Mononuclear cell (primary cell): ENCODE data around the gene SLC6A19. TPM values are rescaled to one million over a fixed set of nuclear protein-coding genes. Genes with fewer than 3 reads are reported as not detected.

Experiments used
- H3K27me3 ChIP-seq: 2 replicates; pipeline ENCODE4 v1.6.0; 2011; ENCODE audit warnings: low read length, control low read depth; ENCODE audit not compliant: insufficient read depth
- H3K4me1 ChIP-seq: 2 replicates; pipeline ENCODE4 v1.5.1; 2011; ENCODE audit warnings: mild to moderate bottlenecking, low read length, control low read depth; ENCODE audit not compliant: insufficient read depth
- H3K4me3 ChIP-seq: 2 replicates; pipeline ENCODE4 v1.5.1; 2011; ENCODE audit warnings: mild to moderate bottlenecking, low read length, moderate library complexity
- H3K9me3 ChIP-seq: 2 replicates; pipeline ENCODE4 v1.5.1; 2011; ENCODE audit warnings: low read depth, mild to moderate bottlenecking, control low read depth, low read length
- total RNA-seq: library from RNA; depleted of rRNA; stranded (reverse); fragments of >200 nt; gene quantifications from one replicate; pipeline ENCODE4 v1.2.3, GENCODE V29; 2012

The SLC6A19 gene
- total RNA-seq, 1 donor = not detected

DNA sequence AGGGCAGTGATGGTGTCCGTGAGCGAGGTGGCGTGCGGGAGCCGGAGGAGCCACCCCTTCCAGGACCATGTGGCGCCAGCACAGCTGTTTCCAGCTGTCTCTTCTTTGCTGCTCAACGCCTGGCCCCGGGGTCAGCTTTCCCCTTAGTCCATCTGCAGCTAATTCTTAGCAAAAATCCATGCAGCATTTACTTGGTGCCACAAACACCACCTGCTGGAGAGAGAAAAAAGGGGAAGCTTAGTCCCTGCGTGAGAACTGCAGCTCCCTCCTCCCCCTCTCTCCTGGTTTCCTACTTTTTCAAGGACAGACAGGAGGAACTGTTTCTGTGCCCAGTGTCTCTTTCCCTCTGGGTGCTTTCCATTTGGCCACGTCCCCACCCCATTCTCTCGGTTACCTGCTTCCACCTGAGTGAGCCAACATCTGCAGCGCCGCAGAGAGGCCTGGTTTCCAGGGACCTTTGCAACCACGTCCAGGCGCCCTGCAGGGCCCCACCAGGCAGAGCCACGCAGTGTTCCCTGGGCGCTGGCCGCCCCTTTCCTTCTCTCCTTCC, 3.4 kb downstream of the SLC6A19 start:
- H3K4me3 ChIP-seq = no peak overlapping the region
- no peaks in the 10 kb centered on the region for H3K9me3 ChIP-seq
- H3K4me1 ChIP-seq = no peaks in the 10 kb centered on the region
- no peaks in the 10 kb centered on the region for H3K27me3 ChIP-seq

DNA sequence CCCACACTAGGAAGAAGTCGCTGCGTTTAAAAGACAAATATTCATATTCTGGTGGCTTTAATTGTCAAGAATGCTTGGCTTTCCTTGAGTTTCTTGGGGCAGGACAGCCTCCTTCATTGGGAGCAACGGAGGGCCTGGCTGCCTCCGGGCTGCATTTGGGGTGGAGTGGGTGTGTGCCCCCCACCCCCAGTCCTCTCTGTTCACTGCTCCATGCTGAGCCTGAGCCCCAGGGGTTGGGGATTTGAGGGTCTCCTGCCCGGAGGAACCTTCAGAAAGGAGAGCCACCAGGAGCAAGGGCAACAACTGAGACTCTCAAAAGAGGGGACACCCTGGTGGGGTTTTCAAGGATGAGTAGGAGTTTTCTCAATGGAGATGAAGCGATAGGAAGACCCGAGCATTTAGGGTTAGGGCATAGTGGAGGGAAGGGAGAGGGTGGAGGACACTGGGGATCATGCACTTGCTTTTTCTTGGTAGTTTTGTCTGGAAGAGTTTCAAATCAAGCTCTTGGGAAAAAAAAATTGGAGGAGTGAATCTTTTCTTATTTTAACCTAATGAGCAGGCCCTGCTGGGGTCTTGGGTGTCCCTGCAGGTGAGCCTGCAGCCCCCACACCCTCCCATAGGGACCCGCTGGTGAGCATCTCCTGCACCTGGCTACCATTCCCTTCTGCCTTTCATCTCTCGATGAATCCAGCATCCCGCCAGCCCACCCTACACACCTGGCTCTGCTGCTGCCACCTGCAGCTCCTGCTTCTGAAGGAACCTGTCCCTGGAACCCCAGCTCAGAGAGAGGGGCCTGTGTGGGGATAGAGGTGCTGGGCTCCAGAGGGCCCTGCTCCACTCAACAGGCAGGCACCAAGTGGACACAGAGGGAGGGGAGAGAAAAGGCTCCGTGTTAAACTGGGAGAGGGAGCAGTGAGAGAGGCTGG, 4.1 kb downstream of the SLC6A19 start:
- no peak overlapping the region for H3K4me3 ChIP-seq
- no peaks in the 10 kb centered on the region for H3K4me1 ChIP-seq
- no peaks in the 10 kb centered on the region for H3K9me3 ChIP-seq
- H3K27me3 ChIP-seq = no peaks in the 10 kb centered on the region

DNA sequence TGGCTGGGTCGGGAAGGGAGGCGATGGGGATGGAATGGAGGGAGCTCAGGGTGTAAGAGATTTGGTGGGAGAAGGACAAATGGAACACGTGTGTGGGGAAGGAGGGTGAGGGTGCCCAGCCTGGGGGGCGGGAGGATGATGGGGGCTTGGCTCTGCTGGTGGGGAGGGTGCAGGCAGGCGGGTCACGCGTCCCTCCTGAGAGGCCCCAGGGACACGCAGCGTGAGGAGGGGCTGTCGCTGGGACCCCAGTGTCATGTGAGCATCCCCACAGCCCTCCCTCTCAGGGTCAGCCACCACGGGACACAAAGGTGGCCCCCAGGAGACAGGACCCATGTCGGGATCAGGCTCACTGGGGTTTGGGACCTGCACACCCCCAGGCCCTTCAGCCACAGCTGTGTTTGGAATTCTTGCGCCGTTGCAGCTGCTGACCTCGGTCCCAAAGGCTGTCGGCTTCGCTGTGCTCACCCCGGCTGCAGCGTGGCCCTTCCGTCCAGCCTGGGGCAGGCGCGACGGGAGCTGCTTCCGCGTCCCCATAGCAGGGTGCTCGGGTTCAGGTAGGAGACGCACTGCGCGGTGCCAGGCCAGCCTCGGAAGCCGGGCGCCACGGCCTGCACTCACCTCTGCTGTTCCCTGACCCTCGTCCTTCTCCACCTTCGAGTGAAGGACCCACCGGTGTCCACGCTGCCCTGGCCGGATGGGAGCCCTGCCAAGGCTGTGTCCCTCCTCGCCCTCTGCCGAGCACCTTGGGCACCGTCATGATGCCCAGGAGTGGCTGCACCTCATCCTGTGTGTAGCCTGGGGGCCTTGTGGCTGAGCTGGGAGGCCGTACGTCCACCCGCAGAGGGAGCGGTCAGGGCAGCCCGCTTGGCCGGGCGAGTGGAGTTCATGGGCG, 5.4 kb downstream of the SLC6A19 start:
- no peaks in the 10 kb centered on the region for H3K4me1 ChIP-seq
- H3K4me3 ChIP-seq = no peak overlapping the region
- no peaks in the 10 kb centered on the region for H3K9me3 ChIP-seq
- H3K27me3 ChIP-seq = no peaks in the 10 kb centered on the region

DNA sequence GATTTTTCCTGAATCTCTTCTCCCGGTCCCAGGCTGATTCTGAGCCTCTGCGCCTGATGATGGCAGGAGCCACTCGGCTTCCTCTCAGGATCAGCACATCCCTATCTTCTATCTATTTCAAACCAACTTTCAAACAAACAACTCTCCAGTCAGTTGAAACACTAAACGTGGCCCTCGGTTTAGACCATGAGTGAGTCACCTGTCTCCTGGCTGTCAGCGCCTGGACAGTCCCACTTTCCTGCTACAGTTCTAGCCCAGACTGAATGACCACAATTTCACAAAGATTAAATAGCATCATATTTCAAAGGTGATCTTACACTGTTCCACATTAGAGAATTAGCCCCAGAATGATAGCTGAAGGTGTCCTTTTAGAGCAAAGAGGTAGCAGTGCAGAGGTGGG, 6.2 kb downstream of the SLC6A19 start:
- H3K4me3 ChIP-seq = no peak overlapping the region
- no peaks in the 10 kb centered on the region for H3K4me1 ChIP-seq
- H3K9me3 ChIP-seq = no peaks in the 10 kb centered on the region
- no peaks in the 10 kb centered on the region for H3K27me3 ChIP-seq

DNA sequence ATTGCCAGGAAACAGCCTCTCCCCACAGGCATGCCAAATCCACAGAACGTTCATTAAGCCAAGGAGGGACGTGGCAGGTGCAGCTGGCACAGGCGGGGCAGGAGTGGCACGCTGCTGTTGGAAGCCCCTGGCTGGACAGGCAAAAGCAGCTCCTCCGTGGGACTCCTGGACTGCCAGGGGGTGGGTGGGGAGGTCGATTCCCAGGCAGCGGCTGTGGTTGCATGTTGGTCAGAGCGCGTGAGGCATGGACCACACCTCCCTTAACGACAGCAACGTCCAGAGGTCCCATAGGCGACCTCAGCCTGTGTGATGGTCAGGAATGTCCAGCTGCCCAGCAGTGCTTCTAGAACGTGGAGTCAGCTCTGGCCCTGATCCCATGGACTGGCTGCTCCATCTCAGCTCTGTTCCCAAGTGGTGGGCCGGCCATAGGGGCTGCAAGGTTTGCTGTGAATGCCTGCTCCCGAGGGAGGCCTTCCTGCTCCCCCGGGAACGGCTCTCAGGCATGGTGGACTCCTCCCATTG, 6.9 kb downstream of the SLC6A19 start:
- H3K9me3 ChIP-seq = no peaks in the 10 kb centered on the region
- H3K4me3 ChIP-seq = no peak overlapping the region
- no peaks in the 10 kb centered on the region for H3K27me3 ChIP-seq
- H3K4me1 ChIP-seq = no peaks in the 10 kb centered on the region

DNA sequence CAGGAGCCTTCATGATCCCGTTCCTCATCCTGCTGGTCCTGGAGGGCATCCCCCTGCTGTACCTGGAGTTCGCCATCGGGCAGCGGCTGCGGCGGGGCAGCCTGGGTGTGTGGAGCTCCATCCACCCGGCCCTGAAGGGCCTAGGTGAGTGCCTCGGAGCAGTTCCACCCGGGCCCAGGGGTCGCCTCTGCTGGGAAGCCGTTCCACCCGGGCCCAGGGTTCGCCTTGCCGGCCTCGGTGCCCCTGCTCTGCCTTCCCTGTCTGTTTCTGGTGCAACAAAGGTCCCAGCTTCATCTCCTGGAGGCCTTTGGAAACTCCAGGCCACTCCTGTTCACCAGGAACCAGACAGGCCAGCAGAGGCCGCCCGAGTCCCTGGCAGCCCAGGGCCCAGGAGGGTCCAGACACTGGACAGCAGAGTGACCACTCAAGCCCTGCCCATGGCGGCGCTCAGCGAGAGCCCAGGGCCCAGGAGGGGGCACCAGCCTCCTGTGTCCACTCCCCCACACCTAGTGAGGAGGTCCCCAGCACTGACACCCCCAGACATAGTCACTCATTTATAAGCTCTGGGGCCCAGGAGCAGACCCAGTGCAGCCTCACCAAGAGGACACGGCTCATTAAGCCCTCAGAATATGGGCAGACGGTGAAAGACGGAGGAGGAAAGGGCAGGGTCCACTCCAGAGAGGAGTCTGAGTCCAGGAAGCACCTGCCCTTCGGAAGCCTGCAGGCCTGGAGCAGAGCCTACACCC, 7.5 kb downstream of the SLC6A19 start:
- Histone ChIP-seq H3K27me3 (no peaks in the 10 kb centered on the region), H3K4me3 (no peak overlapping the region), H3K4me1 (no peaks in the 10 kb centered on the region), H3K9me3 (no peaks in the 10 kb centered on the region)

DNA sequence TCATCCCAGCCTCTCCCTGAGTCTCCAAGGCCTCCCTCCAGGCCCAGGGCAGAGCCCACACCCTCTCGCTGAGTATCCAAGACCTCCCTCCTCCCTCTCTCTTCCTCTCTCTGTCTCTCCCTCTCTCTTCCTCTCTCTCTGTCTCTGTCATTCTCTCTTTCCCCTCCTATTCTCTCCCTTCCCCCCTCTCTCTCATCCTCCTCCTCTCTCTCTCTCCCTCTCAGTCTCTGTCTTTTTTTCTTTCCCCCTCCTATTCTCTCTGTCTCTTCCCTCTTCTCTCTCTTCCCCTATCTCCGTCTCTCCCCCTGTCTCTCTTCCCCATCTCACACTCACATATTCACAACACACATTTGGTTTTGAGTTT, 8.1 kb downstream of the SLC6A19 start:
- H3K4me1 ChIP-seq = no peaks in the 10 kb centered on the region
- no peaks in the 10 kb centered on the region for H3K27me3 ChIP-seq
- H3K4me3 ChIP-seq = no peak overlapping the region
- no peaks in the 10 kb centered on the region for H3K9me3 ChIP-seq

DNA sequence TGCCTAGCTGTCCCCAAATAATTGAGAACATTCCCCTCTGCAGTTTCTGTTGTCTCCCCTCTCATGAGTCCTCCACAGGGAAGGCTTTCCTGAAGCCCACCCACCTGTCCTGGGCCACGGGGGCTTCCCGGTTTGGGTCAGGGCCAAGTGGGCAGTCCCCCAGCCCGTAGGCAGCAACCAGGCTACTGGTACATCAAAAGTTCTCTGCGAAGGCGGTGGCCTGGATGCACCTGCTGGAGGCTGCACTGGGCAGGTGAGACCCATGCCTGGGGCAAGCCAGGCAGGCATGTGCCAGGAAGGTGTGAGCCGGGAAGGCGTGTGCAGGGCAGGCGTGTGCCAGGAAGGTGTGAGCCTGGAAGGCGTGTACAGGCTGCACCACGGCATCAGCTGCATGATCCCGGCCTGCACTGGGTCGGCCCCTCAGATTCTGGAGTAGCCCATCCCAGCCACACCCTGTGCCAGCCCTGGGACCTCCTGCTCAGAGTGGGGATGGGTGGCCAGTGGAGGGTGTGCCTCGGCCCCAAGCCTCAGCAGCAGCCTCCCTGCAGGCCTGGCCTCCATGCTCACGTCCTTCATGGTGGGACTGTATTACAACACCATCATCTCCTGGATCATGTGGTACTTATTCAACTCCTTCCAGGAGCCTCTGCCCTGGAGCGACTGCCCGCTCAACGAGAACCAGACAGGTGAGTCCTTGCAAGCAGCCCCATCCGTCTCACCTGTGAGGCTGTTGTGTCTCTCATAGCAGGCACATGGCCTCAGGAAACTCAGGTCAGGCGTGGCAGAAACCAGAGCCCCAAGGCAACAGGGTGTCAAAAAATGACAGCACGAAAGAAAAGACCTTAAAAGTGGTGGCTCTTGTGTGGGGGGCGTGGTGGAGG, 8.7 kb downstream of the SLC6A19 start:
- no peaks in the 10 kb centered on the region for H3K27me3 ChIP-seq
- H3K4me3 ChIP-seq = no peak overlapping the region
- no peaks in the 10 kb centered on the region for H3K4me1 ChIP-seq
- no peaks in the 10 kb centered on the region for H3K9me3 ChIP-seq

DNA sequence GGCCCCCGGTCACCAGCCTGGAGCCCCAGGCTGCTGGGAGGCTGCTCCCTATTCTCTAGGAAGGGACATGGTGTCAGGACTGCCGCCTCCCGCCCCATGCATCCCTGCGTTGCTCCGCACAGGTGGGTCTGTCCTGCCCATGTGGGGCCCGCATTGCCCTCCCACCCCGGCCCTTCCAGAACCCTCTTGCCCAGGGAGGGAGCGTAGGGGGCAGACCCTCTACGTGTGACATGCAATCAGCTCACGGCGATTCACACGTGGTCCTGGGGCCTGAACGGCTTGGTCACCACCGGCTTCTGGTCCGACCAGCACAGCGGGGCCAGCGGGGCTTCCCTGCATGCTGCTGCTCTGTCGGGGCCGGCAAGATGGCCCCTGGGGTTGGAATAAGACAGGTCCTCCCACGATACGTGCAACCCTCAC, 9.4 kb downstream of the SLC6A19 start:
- Histone ChIP-seq H3K4me1 (no peaks in the 10 kb centered on the region), H3K4me3 (no peak overlapping the region), H3K9me3 (no peaks in the 10 kb centered on the region), H3K27me3 (no peaks in the 10 kb centered on the region)

DNA sequence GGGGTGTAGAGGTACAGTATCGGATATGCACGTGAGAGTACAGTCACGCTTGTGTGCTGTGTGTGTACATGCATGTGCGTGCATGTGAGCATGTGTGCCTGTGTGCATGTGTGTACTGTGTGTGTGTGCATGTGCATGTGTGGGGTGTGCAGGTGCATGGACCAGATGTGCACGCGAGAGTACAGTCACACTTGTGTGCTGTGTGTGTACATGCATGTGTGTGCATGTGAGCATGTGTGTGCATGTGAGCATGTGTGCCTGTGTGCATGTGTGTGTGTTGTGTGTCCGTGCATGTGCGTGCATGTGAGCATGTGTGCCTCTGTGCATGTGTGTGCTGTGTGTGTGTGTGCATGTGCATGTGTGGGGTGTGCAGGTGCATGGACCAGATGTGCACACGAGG, 10.3 kb downstream of the SLC6A19 start:
- Histone ChIP-seq H3K4me1 (no peaks in the 10 kb centered on the region), H3K9me3 (no peaks in the 10 kb centered on the region), H3K27me3 (no peaks in the 10 kb centered on the region), H3K4me3 (no peak overlapping the region)

DNA sequence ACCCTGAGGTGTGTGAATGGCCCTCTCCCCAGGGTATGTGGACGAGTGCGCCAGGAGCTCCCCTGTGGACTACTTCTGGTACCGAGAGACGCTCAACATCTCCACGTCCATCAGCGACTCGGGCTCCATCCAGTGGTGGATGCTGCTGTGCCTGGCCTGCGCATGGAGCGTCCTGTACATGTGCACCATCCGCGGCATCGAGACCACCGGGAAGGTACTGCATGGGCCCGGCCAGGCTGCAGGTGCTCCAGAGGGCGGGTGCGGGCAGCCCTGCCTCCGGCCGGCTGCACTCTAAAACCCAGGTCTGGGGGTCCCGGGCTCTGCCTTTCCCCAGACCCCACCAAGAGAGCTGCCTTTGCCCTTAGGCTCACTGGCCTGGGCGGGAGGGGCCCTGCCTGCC, 10.9 kb downstream of the SLC6A19 start:
- Histone ChIP-seq H3K4me1 (no peaks in the 10 kb centered on the region), H3K9me3 (no peaks in the 10 kb centered on the region), H3K4me3 (no peak overlapping the region), H3K27me3 (no peaks in the 10 kb centered on the region)

DNA sequence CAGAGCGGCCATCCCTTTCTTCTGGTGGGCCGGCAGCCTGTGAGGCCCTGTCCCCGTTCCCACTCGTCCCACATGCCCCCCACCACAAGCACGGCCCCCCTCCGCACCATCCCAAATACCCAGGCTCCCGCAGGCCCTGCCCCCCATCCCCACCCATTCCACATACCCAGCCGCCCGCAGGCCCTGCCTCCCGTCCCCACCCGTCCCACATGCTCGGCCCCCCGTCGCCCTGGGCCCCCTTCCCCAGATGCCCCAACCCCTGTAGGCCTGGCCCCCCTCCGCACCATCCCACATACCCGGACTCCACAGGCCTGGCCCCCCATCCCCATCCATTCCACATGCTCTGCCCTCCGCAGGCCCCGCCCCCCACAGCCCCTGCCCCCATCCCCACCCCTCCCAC, 11.5 kb downstream of the SLC6A19 start:
- no peak overlapping the region for H3K4me3 ChIP-seq
- no peaks in the 10 kb centered on the region for H3K4me1 ChIP-seq
- H3K9me3 ChIP-seq = no peaks in the 10 kb centered on the region
- H3K27me3 ChIP-seq = no peaks in the 10 kb centered on the region

DNA sequence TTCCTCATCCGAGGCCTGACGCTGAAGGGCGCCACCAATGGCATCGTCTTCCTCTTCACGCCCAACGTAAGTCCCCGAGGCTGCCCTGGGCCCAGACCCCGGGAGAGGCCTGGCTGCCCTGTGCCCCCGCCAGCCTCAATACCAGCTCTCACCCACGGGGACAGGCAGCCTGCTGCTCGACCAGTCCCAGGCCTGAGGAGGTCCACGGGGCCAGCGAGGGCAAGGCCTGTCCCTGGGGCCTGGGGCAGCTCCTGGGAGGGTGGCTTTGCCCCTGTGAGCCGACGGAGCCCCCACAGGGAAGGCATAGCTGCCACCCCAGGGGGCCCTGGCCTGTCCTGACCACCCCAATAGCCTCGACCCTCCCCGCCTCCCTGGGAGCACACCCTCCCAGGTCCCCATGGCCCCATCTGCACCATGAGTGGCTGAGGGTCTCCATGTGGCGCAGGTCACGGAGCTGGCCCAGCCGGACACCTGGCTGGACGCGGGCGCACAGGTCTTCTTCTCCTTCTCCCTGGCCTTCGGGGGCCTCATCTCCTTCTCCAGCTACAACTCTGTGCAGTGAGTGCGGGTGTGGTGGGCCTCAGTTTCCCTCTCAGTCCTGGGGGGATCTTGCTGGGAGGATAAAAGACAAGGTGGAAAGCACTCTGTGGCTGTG, 12.2 kb downstream of the SLC6A19 start:
- Histone ChIP-seq H3K4me3 (no peak overlapping the region), H3K4me1 (no peaks in the 10 kb centered on the region), H3K27me3 (no peaks in the 10 kb centered on the region), H3K9me3 (no peaks in the 10 kb centered on the region)
